Measurements from ENCODE around the gene TBC1D19.

TBC1D19 gene

DNA sequence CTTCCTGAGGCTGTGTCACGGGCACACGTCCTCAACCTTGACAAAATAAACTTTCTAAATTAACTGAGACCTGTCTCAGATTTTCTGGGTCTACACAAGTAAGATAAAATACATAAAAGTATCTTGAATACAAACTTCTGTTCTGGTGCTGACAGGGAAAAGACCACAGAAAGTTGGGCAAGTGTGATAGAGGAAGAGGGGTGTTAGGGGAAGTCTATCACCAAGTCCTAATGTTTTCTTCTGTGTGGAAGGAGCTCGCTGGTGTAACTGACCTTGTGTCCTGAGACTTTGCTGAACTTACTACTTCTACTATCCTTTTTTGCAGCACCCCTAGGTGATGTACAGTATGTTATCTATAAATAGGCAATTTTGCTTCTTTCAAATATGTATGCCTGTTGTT is 179.8 kb downstream of the TBC1D19 start:
- no peaks in the 10 kb centered on the region for H3K79me2 ChIP-seq (ENCODE audit: low read length)
- no peak overlapping the region for H3K4me3 ChIP-seq (ENCODE audit: low read length)
- H2AFZ ChIP-seq (ENCODE audit: low read depth, low read length): no peak overlapping the region
- H3K27ac ChIP-seq (ENCODE audit: low read length): no peak overlapping the region
- H3K9ac ChIP-seq (ENCODE audit: low read length): no peak overlapping the region
- H3K4me2 ChIP-seq (ENCODE audit: low read length): no peak overlapping the region
- no peaks in the 10 kb centered on the region for H3K36me3 ChIP-seq (replicated peaks; ENCODE audit: low read depth, low read length)
- H3K4me1 ChIP-seq (ENCODE audit: low read length): peaks cover 10% of the 10 kb centered on the region
- no peaks in the 10 kb centered on the region for H3K9me3 ChIP-seq (ENCODE audit: insufficient read depth, low read length)
- no peaks in the 10 kb centered on the region for H3K27me3 ChIP-seq (ENCODE audit: low read depth, low read length)
- TF ChIP-seq EZH2phosphoT487 (IDR thresholded peaks at IDR 0.05; ENCODE audit: low read depth): no peak
- TF ChIP-seq, protein P1, sequence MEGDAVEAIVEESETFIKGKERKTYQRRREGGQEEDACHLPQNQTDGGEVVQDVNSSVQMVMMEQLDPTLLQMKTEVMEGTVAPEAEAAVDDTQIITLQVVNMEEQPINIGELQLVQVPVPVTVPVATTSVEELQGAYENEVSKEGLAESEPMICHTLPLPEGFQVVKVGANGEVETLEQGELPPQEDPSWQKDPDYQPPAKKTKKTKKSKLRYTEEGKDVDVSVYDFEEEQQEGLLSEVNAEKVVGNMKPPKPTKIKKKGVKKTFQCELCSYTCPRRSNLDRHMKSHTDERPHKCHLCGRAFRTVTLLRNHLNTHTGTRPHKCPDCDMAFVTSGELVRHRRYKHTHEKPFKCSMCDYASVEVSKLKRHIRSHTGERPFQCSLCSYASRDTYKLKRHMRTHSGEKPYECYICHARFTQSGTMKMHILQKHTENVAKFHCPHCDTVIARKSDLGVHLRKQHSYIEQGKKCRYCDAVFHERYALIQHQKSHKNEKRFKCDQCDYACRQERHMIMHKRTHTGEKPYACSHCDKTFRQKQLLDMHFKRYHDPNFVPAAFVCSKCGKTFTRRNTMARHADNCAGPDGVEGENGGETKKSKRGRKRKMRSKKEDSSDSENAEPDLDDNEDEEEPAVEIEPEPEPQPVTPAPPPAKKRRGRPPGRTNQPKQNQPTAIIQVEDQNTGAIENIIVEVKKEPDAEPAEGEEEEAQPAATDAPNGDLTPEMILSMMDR (IDR thresholded peaks at IDR 0.05; ENCODE audit: low read depth, low read length): no peak
- no peaks in the 10 kb centered on the region for H4K20me1 ChIP-seq (ENCODE audit: insufficient read depth, low read length)

DNA sequence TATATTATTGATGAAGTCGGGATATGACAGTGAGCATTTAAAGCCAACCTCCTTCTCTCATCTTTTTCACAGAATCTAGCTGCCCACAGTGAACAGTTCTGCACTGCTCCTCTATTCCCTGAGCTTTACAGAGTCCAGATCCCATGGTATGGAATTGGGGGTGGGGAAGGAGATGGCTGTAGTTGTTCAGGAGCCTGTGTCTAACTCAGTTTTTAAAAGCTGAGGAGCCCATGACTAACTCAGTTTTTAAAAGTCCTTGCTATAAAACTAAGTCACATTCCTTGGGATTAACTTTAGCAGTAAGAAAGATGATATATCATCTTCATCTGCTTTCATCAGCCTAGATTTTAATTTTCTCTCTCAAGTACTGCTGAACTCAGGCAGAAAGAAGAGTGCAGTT is 180.3 kb downstream of the TBC1D19 start:
- peaks cover 10% of the 10 kb centered on the region for H3K4me1 ChIP-seq (ENCODE audit: low read length)
- no peaks in the 10 kb centered on the region for H4K20me1 ChIP-seq (ENCODE audit: insufficient read depth, low read length)
- H3K79me2 ChIP-seq (ENCODE audit: low read length): no peaks in the 10 kb centered on the region
- H3K27me3 ChIP-seq (ENCODE audit: low read depth, low read length): no peaks in the 10 kb centered on the region
- H2AFZ ChIP-seq (ENCODE audit: low read depth, low read length): no peak overlapping the region
- no peak overlapping the region for H3K27ac ChIP-seq (ENCODE audit: low read length)
- no peak overlapping the region for H3K4me3 ChIP-seq (ENCODE audit: low read length)
- TF ChIP-seq, protein P1 (IDR thresholded peaks at IDR 0.05; ENCODE audit: low read depth, low read length): no peak
- no peak for TF ChIP-seq EZH2phosphoT487 (IDR thresholded peaks at IDR 0.05; ENCODE audit: low read depth)
- H3K9ac ChIP-seq (ENCODE audit: low read length): no peak overlapping the region
- no peaks in the 10 kb centered on the region for H3K9me3 ChIP-seq (ENCODE audit: insufficient read depth, low read length)
- H3K4me2 ChIP-seq (ENCODE audit: low read length): no peak overlapping the region
- H3K36me3 ChIP-seq (replicated peaks; ENCODE audit: low read depth, low read length): no peaks in the 10 kb centered on the region

DNA sequence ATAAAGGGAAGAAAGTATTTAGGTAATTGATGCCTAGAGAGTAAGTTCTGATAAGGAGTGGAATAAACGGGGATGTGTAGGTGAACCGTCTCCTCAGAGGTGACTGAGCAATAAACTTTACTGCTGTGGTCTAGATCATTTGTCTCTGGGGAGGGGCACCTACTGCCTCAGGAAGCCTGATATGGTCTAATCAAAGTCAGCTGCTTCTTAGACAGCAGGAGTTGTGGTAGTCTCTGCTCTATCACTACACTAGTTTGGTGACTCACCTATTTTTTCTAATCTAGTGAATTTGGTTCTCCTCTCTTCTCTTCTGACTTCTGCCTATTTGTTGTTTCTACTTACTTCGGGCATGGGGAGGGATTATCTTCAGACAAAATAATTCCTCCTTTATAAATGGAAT is 181.6 kb downstream of the TBC1D19 start:
- Histone ChIP-seq H2AFZ (ENCODE audit: low read depth, low read length) (no peak overlapping the region), H4K20me1 (ENCODE audit: insufficient read depth, low read length) (no peaks in the 10 kb centered on the region), H3K9me3 (ENCODE audit: insufficient read depth, low read length) (no peaks in the 10 kb centered on the region), H3K4me1 (ENCODE audit: low read length) (peaks cover 10% of the 10 kb centered on the region), H3K79me2 (ENCODE audit: low read length) (no peaks in the 10 kb centered on the region), H3K4me3 (ENCODE audit: low read length) (no peak overlapping the region), H3K9ac (ENCODE audit: low read length) (no peak overlapping the region), H3K36me3 (replicated peaks; ENCODE audit: low read depth, low read length) (no peaks in the 10 kb centered on the region), H3K27ac (ENCODE audit: low read length) (no peak overlapping the region), H3K27me3 (ENCODE audit: low read depth, low read length) (no peaks in the 10 kb centered on the region), H3K4me2 (ENCODE audit: low read length) (no peak overlapping the region)
- TF ChIP-seq, protein P1 (IDR thresholded peaks at IDR 0.05; ENCODE audit: low read depth, low read length): no peak
- TF ChIP-seq EZH2phosphoT487 (IDR thresholded peaks at IDR 0.05; ENCODE audit: low read depth): no peak

GRCh38 chr4:26766141-26766540 is 182.3 kb downstream of the TBC1D19 start:
- Histone ChIP-seq H3K27ac (ENCODE audit: low read length) (no peak overlapping the region), H3K4me1 (ENCODE audit: low read length) (peaks cover 10% of the 10 kb centered on the region), H2AFZ (ENCODE audit: low read depth, low read length) (no peak overlapping the region), H3K79me2 (ENCODE audit: low read length) (no peaks in the 10 kb centered on the region), H3K36me3 (replicated peaks; ENCODE audit: low read depth, low read length) (no peaks in the 10 kb centered on the region), H3K9me3 (ENCODE audit: insufficient read depth, low read length) (no peaks in the 10 kb centered on the region), H3K4me3 (ENCODE audit: low read length) (no peak overlapping the region), H3K9ac (ENCODE audit: low read length) (no peak overlapping the region), H3K27me3 (ENCODE audit: low read depth, low read length) (no peaks in the 10 kb centered on the region), H3K4me2 (ENCODE audit: low read length) (no peak overlapping the region), H4K20me1 (ENCODE audit: insufficient read depth, low read length) (no peaks in the 10 kb centered on the region)
- TF ChIP-seq, protein P1 (IDR thresholded peaks at IDR 0.05; ENCODE audit: low read depth, low read length): no peak
- TF ChIP-seq EZH2phosphoT487 (IDR thresholded peaks at IDR 0.05; ENCODE audit: low read depth): no peak

All from OCI-LY3 (cell line).